GM21447 (cell line): ENCODE measurements around the gene PPP2R2D.
"Not testable (repeated sequence)": the region's sequence is repeated elsewhere in the genome, so short reads cannot be mapped to it uniquely, and the experiment has no call there.

Experiments
- ATAC-seq: cut with Tn5 transposase; IDR thresholded peaks from one replicate; pipeline ENCODE4 v1.9.1; 2021; ENCODE audit not compliant: unreplicated experiment

The PPP2R2D gene

GRCh38 chr10:131906269-131906639 is 5.4 kb downstream of the PPP2R2D start:
- no peak for ATAC-seq

GRCh38 chr10:131907679-131908078 is 6.9 kb downstream of the PPP2R2D start:
- ATAC-seq, result no peak

- ATAC-seq, result no peak
Observed at GRCh38 chr10:131908151-131908550, 7.3 kb downstream of the PPP2R2D start.

- ATAC-seq, result no peak
Observed at GRCh38 chr10:131909014-131909808, 8.4 kb downstream of the PPP2R2D start.

- no peak for ATAC-seq
Observed at GRCh38 chr10:131909929-131910328, 9.1 kb downstream of the PPP2R2D start.

- no peak for ATAC-seq
Observed at GRCh38 chr10:131910663-131911314, 10.0 kb downstream of the PPP2R2D start.

GRCh38 chr10:131911451-131911850 is 10.6 kb downstream of the PPP2R2D start:
- ATAC-seq, result no peak

- ATAC-seq, result no peak
Observed at GRCh38 chr10:131912620-131913019, 11.8 kb downstream of the PPP2R2D start.

GRCh38 chr10:131915484-131915883 is 14.7 kb downstream of the PPP2R2D start:
- ATAC-seq, result no peak

GRCh38 chr10:131915990-131916766 is 15.4 kb downstream of the PPP2R2D start:
- no peak for ATAC-seq

GRCh38 chr10:131916767-131917160 is 16.0 kb downstream of the PPP2R2D start:
- ATAC-seq, result not testable (repeated sequence)

GRCh38 chr10:131917496-131917895 is 16.7 kb downstream of the PPP2R2D start:
- not testable (repeated sequence) for ATAC-seq

- ATAC-seq, result not testable (repeated sequence)
Observed at GRCh38 chr10:131919461-131919860, 18.7 kb downstream of the PPP2R2D start.

- ATAC-seq, result no peak
Observed at GRCh38 chr10:131920151-131920550, 19.3 kb downstream of the PPP2R2D start.

- ATAC-seq, result no peak
Observed at GRCh38 chr10:131920693-131921092, 19.9 kb downstream of the PPP2R2D start.

GRCh38 chr10:131921184-131921583 is 20.4 kb downstream of the PPP2R2D start:
- ATAC-seq, result no peak

- no peak for ATAC-seq
Observed at GRCh38 chr10:131923038-131923756, 22.4 kb downstream of the PPP2R2D start.

- no peak for ATAC-seq
Observed at GRCh38 chr10:131925011-131925649, 24.3 kb downstream of the PPP2R2D start.

- no peak for ATAC-seq
Observed at GRCh38 chr10:131925716-131926115, 24.9 kb downstream of the PPP2R2D start.

- no peak for ATAC-seq
Observed at GRCh38 chr10:131926253-131926652, 25.4 kb downstream of the PPP2R2D start.
